ENCODE results near the gene ZNF708.
"Not testable (repeated sequence)": the region's sequence is repeated elsewhere in the genome, so short reads cannot be mapped to it uniquely, and the experiment has no call there.

ZNF708 gene

DNA sequence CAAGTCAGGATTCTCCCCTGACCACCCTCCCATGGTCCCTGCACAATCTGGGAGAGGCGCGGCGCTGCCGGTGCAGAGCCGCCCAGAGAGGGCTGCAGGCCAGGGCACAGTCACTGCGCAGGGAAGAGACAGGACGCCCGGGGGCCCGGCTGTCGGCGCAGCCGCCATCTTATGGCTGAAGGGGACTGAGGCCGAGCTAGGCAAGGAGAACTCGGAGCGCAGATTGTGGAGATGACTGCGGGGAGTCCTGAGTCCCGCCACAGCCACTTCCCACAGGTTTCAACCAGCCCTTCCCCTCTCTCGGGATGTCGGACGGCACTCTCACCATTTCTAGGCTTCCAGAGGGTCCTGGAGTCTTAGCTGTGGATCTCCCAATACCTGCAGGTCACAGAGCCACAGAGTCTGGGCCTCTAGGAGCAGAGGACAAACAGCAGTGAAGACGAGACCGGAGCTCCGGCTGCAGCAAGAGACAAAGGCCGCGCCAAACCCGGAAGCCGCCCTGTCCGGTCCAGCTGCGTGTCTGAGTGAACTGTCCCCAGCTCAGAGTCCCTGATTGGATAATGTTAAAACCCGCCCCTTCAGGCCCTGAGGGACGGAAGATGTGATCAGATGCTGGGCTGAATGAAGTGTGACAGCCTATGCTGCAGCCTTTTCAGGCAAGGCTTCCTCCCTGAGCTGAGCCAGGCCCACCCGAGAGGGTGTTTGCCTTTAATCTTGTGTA is at the start of gene ZNF708:
Gene ZNF708, minus strand, starts transcription at position 526 of the 721 bp plus-strand sequence. Its CDS starts 198 bp downstream, at position 328.
- peak; percentile 93 for DNase-seq

DNA sequence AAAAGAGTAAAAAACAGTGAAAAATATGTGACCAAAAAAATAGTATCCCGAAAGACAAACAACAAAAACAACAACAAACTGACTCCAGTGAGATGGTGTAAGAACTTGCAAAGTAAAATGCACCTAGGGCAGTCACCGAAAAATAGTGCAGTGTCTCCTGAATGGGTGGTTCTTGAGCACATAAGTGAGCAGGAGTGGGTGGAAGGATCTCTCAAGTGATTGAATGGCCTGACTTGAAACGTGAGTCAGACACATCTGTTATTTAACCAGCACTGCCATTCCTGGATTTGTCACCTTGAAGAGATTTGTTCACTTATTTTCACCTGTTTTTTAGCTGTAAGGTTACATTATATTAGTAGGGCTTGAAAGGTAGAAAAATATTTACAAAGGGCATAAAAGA is 33.1 kb upstream of the ZNF708 start:
- no peak for DNase-seq

DNA sequence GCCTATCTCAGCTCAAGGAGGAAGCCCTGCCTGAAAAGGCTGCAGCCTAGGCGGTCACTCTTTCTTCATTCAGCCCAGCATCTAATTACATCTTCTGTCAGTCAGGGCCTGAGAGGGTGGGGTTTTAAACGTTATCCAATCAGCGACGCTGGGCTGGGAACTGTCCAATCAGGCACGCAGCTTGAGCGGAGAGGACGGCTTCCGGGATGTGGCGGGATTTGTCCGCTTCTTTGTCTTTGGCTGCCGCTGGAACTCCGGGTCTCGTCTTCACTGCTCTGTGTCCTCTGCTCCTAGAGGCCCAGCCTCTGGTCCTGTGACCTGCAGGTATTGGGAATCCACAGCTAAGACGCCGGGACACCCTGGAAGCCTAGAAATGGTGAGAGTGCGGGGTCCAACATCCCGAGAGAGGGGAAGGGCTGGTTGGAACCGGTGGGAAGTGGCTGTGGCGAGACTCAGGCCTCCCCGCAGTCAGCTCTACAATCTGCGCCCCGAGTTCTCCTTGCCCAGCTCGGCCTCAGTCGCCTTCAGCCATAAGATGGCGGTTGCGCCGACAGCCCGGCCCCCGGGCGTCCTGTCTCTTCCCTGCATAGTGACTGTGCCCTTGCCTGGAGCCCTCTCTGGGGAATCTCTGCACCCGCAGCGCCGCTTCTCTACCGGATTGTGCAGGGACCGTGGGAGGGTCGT is 29.7 kb upstream of the ZNF708 start, which contains the start of gene ZNF738:
Gene ZNF738, plus strand, starts transcription at position 233 of the 684 bp plus-strand sequence. Its CDS starts 141 bp downstream, at position 374.
- peak; percentile 87 for DNase-seq

DNA sequence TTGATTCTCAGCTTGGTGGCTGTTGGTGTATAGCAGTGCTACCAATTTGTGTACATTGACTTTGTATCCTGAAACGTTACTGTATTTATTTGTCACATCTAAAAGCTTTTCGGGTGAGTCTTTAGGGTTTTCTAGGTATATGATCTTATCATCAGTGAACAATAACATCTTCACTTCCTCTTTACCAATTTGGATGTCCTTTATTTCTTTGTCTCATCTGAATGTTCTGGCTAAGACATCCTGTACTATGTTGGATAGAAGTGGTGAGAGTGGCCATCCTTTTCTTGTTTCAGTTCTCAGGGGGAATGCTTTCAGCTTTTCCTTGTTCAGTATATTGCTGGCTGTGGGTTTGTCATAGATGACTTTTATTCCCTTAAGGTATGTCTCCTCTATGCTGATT is 23.6 kb upstream of the ZNF708 start:
- no peak for DNase-seq

DNA sequence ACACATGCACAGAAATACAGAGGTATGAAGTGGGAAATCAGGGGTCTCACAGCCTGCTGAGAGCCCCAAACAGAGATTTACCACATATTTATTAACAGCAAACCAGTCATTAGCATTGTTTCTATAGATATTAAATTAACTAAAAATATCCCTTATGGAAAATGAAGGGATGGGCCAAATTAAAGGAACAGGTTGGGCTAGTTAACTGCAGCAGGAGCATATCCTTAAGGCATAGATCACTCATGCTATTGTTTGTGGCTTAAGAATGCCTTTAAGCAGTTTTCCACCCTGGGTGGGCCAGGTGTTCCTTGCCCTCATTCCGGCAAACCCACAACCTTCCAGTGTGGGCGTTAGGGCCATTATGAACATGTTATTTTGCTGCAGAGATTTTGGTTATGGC is 15.6 kb upstream of the ZNF708 start:
- not testable (repeated sequence) for DNase-seq

DNA sequence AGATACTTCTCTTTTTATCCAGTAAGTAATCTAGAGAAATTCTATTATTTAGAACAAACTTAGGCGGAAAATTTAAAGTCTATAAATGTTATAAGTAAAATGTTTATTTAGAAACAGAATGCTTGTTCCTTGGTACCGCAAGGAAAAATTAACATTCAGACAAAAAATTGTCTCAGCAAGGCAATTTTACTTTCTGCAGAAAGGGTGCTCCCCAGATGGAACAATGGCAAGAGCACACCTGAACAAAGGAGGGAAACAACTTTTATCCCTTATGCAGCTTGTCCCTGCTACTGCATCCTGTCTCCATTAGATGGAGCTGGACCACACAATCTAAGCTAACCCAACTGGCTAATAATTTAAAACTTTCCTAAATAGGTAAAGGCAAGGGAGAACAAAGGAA is 6.5 kb upstream of the ZNF708 start:
- no peak for DNase-seq

DNA sequence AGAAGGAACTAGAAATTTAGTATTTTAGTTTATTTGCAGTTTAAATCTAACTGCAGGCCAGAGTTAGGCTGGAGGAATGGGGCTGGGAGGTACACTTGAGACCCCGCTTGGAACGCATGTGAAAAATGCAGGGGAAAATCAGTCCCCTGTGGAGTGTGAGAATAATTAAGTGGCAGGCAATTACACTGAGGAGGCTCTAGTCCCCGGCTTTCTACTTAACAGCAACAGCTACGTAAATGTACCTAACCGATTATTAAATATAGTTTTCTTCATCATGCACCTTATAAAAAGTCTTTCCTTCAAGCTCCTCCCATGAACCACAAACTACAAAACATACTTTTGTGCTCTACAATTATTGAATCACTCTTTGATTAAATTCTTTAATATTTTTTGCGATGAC is 804 bp downstream of the ZNF708 start:
- peak; percentile 4 for DNase-seq

DNA sequence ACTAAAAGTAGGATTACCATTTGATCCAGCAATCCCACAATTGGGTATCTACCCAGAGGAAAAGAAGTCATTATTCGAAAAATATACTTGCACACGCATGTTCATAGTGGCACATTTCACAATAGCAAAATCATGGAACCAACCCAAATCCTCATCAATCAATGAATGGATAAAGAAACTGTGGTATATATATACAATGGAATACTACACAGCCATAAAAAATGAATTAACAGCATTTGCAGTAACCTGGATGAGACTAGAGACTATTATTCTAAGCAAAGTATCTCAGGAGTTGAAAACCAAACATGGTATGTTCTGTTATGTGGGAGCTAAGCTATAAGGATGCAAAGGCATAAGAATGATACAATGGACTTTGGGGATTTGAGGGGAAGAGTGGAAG is 3.0 kb downstream of the ZNF708 start:
- no peak for DNase-seq

DNA sequence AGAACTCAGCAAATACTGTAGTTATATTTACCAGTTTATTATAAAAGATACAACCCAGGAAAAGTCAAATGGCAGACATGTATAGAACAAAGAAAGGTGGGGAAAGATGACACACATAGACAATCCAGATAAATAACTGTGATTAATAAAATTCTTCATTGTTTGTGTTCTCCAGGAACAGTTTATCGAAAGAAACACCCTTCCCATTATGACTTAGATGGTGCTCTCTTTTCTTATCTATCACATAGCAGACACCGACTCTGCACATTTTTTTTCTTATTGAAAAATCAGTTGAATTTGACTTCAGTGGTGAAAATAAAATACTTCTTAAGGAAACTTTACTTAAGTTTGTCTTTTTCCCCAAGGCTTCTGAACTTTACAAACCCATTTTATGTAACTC is 6.2 kb downstream of the ZNF708 start:
- no peak for DNase-seq

DNA sequence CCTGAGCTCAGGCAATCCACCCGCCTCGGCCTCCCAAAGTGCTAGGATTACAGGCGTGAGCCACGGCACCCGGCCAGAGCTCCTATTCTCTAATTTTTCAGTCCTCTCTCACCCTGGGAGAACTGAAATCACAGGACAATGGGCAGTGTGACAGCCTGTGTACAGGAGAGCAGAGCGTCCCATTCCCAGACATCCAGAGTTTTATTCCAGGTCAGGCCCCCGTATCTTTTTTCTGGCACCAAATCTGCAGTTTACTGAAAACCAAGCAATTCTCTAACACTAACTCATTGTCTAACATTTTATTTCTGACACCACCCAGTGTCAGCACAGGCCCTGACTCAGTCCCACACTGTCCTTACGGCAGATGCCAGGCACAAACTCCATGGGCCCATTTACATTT is 6.7 kb downstream of the ZNF708 start:
- DNase-seq: no peak

DNA sequence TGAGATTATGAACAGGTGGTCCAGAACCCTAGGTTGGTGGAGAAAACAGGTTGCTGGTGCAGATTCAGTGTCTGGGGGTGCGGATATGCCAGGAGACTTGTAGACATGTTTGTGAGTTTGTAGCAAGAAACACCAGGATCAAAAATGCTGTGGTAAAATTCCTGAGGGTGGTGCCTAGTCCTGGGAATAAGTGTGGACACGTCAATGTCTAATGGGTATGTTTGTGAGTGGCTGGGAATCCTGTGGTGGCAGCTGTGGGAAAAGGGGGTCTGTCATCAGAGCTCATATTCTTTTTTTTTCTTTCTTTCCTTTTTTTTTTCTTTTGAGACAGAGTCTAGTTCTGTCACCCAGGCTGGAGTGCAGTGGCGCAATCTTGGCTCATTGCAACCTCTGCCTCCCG is 7.2 kb downstream of the ZNF708 start:
- DNase-seq: no peak

DNA sequence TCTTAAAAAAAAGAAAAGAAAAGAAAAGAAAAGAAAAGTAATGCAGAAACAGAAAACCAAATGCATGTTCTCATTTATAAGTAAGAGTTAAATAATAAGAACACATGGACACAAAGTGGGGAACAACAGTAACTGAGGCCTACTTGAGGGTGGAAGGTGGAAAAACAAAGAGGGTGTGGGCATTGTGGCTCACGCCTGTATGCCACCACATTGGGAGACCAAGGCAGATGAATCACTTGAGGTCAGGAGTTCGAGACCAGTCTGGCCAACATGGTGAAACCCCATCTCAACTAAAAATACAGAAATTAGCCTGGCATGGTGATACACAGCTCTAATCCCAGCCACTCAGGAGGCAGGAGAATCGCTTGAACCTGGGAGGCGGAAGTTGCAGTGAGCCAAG is 8.1 kb downstream of the ZNF708 start:
- no peak for DNase-seq

DNA sequence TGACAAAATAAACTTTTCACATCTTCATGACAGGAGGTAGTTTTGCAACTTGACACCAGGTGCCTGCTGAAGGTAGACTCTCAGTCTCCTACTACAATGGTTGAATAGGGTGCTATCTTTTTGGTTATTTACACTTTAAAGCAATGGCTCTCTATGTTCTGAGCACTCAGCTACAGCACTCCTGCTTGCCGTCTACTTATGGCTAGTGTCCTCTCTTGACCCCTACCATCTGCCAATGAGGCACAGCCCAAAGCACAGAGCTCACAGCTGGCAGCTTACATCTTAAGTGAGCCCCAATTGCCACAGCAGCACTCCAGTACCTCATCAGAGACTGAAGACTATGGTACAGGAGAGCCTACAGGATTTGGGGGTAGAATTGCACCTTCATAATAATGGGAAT is 11.4 kb downstream of the ZNF708 start:
- DNase-seq: no peak

DNA sequence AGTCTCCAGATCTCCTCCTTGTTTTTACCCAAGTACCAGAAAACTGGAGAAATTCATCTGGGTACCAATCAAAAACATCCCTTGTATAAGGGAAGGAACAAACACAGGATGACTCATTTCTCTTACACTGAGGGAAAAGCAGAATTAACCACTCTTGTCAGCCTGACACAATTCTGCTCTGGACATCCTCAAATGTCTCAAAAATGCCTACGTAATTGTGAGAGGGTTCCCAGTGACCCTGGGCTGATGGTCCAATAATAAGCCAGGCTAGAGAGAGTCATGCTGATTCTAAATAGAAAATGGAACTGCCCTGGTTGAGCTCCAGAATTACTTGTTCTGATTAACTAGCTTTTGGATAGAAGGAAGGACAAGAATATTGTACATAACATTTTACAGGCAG is 14.5 kb downstream of the ZNF708 start:
- no peak for DNase-seq

DNA sequence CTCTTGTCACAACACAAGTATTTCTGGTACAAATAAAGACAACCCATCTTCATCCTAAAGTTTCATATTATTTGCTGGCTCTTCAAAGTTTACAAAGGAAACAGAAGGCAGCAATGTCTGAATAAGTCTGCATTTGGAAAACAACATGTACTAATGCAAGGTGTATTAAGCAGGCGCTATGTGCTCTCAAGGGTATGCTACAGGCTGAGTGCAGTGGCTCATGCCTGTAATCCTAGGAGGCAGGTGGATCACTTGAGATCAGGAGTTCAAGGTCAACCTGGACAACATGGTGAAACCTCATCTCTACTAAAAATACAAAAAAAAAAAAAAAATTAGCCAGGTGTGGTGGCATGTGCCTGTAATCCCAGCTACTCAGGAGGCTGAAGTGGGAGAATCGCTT is 16.4 kb downstream of the ZNF708 start:
- not testable (repeated sequence) for DNase-seq

DNA sequence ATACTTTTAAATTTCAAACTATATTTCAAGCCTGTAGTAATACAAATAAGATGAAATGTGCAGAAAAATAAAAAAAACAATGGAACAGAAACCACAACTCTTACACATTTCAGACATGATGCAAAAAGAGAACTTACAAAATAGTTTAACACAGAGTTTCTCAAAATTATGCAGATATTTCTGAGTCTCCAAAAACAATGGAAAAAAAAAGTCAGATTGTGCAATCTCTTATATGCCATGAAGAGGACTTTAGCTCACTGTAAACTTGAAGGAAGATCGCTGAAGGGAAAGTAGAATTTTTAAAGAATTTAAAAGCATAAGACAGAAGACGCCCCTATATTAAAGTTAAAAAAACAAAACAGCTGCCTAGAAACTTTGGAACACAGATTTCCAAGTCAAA is 20.4 kb downstream of the ZNF708 start:
- no peak for DNase-seq

DNA sequence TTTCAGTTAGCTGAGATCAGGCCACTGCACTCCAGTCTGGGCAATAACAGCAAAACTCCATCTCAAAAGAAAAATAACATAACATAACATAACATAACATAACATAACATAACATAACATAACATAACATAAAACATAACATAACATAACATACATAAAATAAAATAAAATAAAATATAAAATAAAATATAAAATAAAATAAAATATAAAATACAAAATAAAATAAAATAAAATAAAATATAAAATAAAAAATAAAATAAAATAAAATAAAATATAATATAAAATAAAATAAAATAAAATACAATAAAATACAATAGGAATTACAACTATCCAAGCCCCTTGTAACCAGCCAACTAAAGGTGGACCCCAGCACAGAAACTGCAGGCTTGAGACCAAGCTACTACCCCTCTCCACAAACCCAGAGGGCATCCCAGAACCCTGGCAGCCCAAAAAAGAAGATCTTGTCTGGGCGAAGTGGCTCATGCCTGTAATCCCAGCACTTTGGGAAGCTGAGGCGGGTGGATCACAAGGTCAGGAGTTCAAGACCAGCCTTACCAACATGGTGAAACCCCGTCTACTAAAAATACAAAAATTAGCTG is 22.2 kb downstream of the ZNF708 start:
- DNase-seq: not testable (repeated sequence)

DNA sequence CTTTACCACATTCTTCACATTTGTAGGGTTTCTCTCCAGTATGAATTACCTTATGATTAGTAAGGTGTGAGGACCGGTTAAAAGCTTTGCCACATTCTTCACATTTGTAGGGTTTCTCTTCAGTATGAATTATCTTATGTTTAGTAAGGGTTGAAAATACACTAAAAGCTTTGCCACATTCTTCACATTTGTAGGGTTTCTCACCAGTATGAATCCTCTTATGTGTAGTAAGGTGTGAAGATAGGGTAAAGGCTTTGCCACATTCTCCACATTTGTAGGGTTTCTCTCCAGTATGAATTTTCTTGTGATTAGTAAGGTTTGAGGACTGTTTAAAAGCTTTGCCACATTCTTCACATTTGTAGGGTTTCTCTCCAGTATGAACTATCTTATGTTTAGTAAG is 35.4 kb downstream of the ZNF708 start:
- not testable (repeated sequence) for DNase-seq

DNA sequence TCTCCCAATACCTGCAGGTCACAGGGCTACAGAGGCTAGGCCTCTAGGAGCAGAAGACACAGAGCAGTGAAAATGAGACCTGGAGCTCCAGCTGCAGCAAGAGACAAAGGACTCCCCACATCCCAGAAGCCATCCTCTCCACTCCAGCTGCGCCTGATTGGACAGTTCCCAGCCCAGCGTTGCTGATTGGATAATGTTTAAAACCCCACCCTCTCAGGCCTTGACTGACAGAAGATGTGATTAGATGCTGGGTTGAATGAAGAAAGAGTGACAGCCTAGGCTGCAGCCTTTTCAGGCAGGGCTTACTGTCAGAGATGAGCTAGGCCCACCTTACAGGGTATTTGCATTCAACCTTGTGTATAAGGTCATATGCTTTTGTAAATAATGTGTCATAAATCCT is 59.4 kb downstream of the ZNF708 start:
- DNase-seq: no peak

DNA sequence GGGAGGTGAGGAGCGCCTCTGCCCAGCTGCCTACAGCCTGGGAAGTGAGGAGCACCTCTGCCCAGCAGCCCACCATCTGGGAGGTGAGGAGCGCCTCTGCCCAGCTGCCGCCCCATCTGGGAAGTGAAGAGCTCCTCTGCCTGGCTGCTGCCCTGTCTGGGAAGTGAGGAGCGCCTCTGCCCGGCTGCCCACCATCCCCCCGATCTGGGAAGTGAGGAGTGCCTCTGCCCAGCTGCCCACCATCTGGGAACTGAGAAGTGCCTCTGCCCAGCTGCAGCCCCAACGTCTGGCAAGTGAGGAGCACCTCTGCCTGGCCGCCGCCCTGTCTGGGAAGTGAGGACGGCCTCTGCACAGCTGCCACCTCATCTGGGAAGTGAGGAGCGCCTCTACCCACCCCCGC is 64.3 kb downstream of the ZNF708 start:
- DNase-seq: no peak

DNA sequence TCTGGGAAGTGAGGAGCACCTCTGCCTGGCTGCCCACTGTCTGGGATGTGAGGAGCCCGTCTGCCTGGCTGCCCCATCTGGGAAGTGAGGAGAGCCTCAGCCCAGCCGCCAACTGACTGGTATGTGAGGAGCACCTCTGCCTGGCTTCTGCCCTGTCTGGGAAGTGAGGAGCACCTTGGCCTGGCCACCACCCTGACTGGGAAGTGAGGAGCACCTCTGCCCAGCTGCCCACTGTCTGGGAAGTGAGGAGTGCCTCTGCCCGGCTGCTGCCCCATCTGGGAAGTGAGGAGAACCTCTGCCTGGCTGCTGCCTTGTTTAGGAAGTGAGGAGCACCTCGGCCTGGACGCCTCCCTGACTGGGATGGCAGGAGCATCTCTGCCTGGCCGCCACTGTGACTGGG is 64.8 kb downstream of the ZNF708 start:
- DNase-seq: no peak

DNA sequence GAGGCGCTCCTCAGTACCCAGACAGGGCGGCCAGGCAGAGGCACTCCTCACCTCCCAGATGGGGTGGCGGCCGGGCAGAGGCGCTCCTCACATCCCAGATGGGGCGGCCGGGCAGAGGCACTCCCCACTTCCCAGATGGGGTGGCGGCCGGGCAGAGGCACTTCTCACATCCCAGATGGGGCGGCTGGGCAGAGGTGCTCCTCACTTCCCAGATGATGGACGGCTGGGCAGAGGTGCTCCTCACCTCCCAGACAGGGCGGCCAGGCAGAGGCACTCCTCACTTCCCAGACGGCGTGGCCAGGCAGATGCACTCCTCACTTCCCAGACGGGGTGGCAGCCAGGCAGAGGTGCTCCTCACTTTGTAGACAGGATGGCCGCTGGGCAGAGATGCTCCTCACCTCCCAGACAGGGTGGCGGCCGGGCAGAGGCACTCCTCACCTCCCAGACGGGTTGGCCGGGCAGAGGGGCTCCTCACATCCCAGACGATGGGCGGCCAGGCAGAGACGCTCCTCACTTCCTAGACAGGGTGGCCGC is 68.3 kb downstream of the ZNF708 start:
- DNase-seq: not testable (repeated sequence)

DNA sequence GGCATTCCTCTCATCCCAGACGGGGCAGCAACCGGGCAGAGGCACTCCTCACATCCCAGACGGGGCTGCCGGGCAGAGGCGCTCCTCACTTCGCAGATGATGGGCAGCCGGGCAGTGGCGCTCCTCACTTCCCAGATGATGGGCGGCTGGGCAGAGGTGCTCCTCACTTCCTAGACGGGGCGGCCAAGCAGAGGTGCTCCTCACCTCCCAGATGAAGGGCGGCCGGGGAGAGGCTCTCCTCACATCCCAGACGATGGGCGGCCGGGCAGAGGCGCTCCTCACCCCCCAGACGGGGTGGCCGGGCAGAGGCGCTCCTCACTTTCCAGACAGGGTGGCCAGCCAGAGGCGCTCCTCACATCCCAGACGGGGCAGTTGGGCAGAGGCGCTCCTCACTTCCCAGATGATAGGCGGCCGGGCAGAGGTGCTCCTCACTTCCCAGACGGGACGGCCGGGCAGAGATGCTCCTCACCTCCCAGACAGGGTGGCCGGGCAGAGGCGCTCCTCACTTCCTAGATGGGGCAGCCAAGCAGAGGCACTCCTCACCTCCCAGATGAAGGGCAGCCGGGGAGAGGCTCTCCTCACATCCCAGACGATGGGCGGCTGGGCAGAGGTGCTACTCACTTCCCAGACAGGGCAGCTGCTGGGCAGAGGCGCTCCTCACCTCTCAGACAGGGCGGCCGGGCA is 68.9 kb downstream of the ZNF708 start:
- no peak for DNase-seq
